HG03558 (cell line): Measurements from ENCODE around the gene RCAN2.

Source experiments
- ATAC-seq: cut with Tn5 transposase; IDR thresholded peaks from one replicate; pipeline ENCODE4 v1.9.1; 2021; ENCODE audit warnings: moderate number of reproducible peaks; ENCODE audit not compliant: unreplicated experiment; ENCODE audit errors: extremely low read depth

The RCAN2 gene

GRCh38 chr6:46491201-46491627 is at the start of gene RCAN2:
Gene RCAN2 (minus strand): TSS chr6:46491449.
- no peak for ATAC-seq

GRCh38 chr6:46539866-46540265 is 48.6 kb upstream of the RCAN2 start:
- ATAC-seq = no peak

- no peak for ATAC-seq
Observed at GRCh38 chr6:46538800-46539480, 47.7 kb upstream of the RCAN2 start.

- ATAC-seq = no peak
Observed at GRCh38 chr6:46530896-46531295, 39.6 kb upstream of the RCAN2 start.

- ATAC-seq = no peak
Observed at GRCh38 chr6:46528961-46529750, 37.9 kb upstream of the RCAN2 start.

GRCh38 chr6:46526607-46527006 is 35.4 kb upstream of the RCAN2 start:
- no peak for ATAC-seq

GRCh38 chr6:46525583-46525982 is 34.3 kb upstream of the RCAN2 start:
- ATAC-seq = no peak

- ATAC-seq = no peak
Observed at GRCh38 chr6:46521464-46521971, 30.3 kb upstream of the RCAN2 start.

- ATAC-seq = no peak
Observed at GRCh38 chr6:46517202-46517601, 26.0 kb upstream of the RCAN2 start.

GRCh38 chr6:46513533-46513932 is 22.3 kb upstream of the RCAN2 start:
- ATAC-seq = no peak

- ATAC-seq = no peak
Observed at GRCh38 chr6:46511320-46511719, 20.1 kb upstream of the RCAN2 start.

- no peak for ATAC-seq
Observed at GRCh38 chr6:46510651-46511050, 19.4 kb upstream of the RCAN2 start.

GRCh38 chr6:46509981-46510510 is 18.8 kb upstream of the RCAN2 start:
- ATAC-seq = no peak

- ATAC-seq = no peak
Observed at GRCh38 chr6:46509063-46509462, 17.8 kb upstream of the RCAN2 start.

- no peak for ATAC-seq
Observed at GRCh38 chr6:46507426-46507825, 16.2 kb upstream of the RCAN2 start.

GRCh38 chr6:46505693-46506512 is 14.7 kb upstream of the RCAN2 start:
- no peak for ATAC-seq

GRCh38 chr6:46504242-46504641 is 13.0 kb upstream of the RCAN2 start:
- ATAC-seq = no peak

- ATAC-seq = no peak
Observed at GRCh38 chr6:46502486-46503119, 11.4 kb upstream of the RCAN2 start.

- ATAC-seq = no peak
Observed at GRCh38 chr6:46501136-46502089, 10.2 kb upstream of the RCAN2 start.
